HepG2 (cell line): ENCODE data around the gene CTSA. TPM values are rescaled to one million over a fixed set of nuclear protein-coding genes. Genes with fewer than 3 reads are reported as not detected.

Experiments
- CREB1 ChIP-seq, 2 experiments: fragments of 450-650 bp in 1 of 2; IDR thresholded peaks; 2 replicates each; pipeline ENCODE4 v1.6.1; 2016 to 2017; ENCODE audit warnings: control low read depth in 1 of 2, mild to moderate bottlenecking in 1 of 2, missing compliant biosample characterization in 1 of 2, missing genetic modification characterization in 1 of 2
- ESRRA ChIP-seq: sonication (generic); formaldehyde crosslinking; IDR thresholded peaks from 2 replicates; pipeline ENCODE4 v1.5.1; 2020; ENCODE audit warnings: mild to moderate bottlenecking, low read depth, missing genetic modification reagents
- FOXC1 ChIP-seq: sonication (generic); formaldehyde crosslinking; IDR thresholded peaks from 2 replicates; pipeline ENCODE4 v1.8.0; 2022; ENCODE audit warnings: mild to moderate bottlenecking, missing genetic modification reagents, borderline replicate concordance
- GFI1 ChIP-seq: sonication (generic); formaldehyde crosslinking; IDR thresholded peaks from 2 replicates; pipeline ENCODE4 v1.5.0; 2020; ENCODE audit warnings: missing genetic modification reagents, mild to moderate bottlenecking, borderline replicate concordance
- JUNB ChIP-seq: sonication (generic); formaldehyde crosslinking; IDR thresholded peaks from 2 replicates; pipeline ENCODE4 v1.8.0; 2022; ENCODE audit warnings: missing genetic modification reagents, mild to moderate bottlenecking, borderline replicate concordance
- NCOA5 ChIP-seq: sonication (generic); formaldehyde crosslinking; IDR thresholded peaks from 2 replicates; pipeline ENCODE4 v1.4.0; 2020; ENCODE audit warnings: missing genetic modification reagents
- SOX13 ChIP-seq, 3 experiments: fragments of 450-650 bp in 1 of 3; sonication (generic) in 1 of 3; formaldehyde crosslinking in 1 of 3; IDR thresholded peaks in 2 of 3; conservative IDR thresholded peaks in 1 of 3; 2 replicates each; pipeline versions ENCODE4 v1.5.0 to v1.6.1; 2016 to 2020; ENCODE audit warnings: antibody characterized with exemption in 1 of 3, mild to moderate bottlenecking in 1 of 3, missing compliant biosample characterization in 1 of 3, missing genetic modification reagents in 1 of 3, moderate library complexity in 1 of 3
- SRSF4 ChIP-seq: fragments of 200-400 bp; formaldehyde crosslinking; IDR thresholded peaks from one replicate; pipeline ENCODE4 v1.6.1; 2018; ENCODE audit warnings: mild to moderate bottlenecking, low read depth, low read length, moderate library complexity; ENCODE audit not compliant: poor library complexity, severe bottlenecking
- ZFAT ChIP-seq: sonication (generic); formaldehyde crosslinking; conservative IDR thresholded peaks from 2 replicates; pipeline ENCODE4 v1.8.1; 2023; ENCODE audit warnings: missing genetic modification reagents, inconsistent platforms
- ZNF263 ChIP-seq: sonication (generic); formaldehyde crosslinking; IDR thresholded peaks from 2 replicates; pipeline ENCODE4 v1.4.0; 2020; ENCODE audit warnings: missing genetic modification reagents
- ZNF598 ChIP-seq: sonication (generic); formaldehyde crosslinking; IDR thresholded peaks from 2 replicates; pipeline ENCODE4 v1.5.1; 2020; ENCODE audit warnings: mild to moderate bottlenecking, missing genetic modification reagents, borderline replicate concordance
- ZSCAN30 ChIP-seq: sonication (generic); formaldehyde crosslinking; IDR thresholded peaks from 2 replicates; pipeline ENCODE4 v1.5.0; 2020; ENCODE audit warnings: mild to moderate bottlenecking, missing genetic modification reagents
- polyA plus RNA-seq, 8 experiments: library from polyadenylated mRNA; depleted of rRNA in 3 of 8; stranded (reverse) in 7 of 8; unstranded in 1 of 8; fragments of >200 nt; fragmentation: Illumina TruSeq in 4 of 8; extraction: Trizol in 4 of 8; gene quantifications; 2 replicates each; pipeline versions ENCODE4 v1.2.1 to v1.2.3, GENCODE V29; 2011 to 2016; ENCODE audit warnings: low read depth in 4 of 8, missing spikeins in 1 of 8, mixed read lengths in 1 of 8; ENCODE audit not compliant: insufficient read depth in 1 of 8
- total RNA-seq, 5 experiments: library from RNA; depleted of rRNA; stranded (reverse); fragments of >200 nt; fragmentation: Illumina TruSeq; extraction: Trizol; gene quantifications; 2 replicates each; pipeline ENCODE4 v1.2.3, GENCODE V29; 2016; ENCODE audit warnings: low read depth in 1 of 5
- TF ChIP-seq, protein P1 (sequence below): sonication (generic); formaldehyde crosslinking; IDR thresholded peaks from 2 replicates; pipeline ENCODE4 v1.9.0; 2021; ENCODE audit warnings: missing genetic modification reagents, borderline replicate concordance
- TF ChIP-seq, protein P2 (sequence below): sonication (generic); formaldehyde crosslinking; IDR thresholded peaks from 2 replicates; pipeline ENCODE4 v1.5.0; 2020; ENCODE audit warnings: mild to moderate bottlenecking, missing genetic modification reagents
- TF ChIP-seq, protein P3 (sequence below): sonication (generic); formaldehyde crosslinking; IDR thresholded peaks from 2 replicates; pipeline ENCODE4 v1.4.0; 2020; ENCODE audit warnings: mild to moderate bottlenecking, missing genetic modification reagents
- TF ChIP-seq, protein P4 (sequence below): sonication (generic); formaldehyde crosslinking; IDR thresholded peaks from 2 replicates; pipeline ENCODE4 v1.5.0; 2020; ENCODE audit warnings: missing genetic modification reagents

CTSA gene
- total and polyA plus RNA-seq, 2 of the 13 experiments (the other 11 are each of a cell fraction or from before 2014, with no cell fraction given), result 202 to 231 TPM

DNA sequence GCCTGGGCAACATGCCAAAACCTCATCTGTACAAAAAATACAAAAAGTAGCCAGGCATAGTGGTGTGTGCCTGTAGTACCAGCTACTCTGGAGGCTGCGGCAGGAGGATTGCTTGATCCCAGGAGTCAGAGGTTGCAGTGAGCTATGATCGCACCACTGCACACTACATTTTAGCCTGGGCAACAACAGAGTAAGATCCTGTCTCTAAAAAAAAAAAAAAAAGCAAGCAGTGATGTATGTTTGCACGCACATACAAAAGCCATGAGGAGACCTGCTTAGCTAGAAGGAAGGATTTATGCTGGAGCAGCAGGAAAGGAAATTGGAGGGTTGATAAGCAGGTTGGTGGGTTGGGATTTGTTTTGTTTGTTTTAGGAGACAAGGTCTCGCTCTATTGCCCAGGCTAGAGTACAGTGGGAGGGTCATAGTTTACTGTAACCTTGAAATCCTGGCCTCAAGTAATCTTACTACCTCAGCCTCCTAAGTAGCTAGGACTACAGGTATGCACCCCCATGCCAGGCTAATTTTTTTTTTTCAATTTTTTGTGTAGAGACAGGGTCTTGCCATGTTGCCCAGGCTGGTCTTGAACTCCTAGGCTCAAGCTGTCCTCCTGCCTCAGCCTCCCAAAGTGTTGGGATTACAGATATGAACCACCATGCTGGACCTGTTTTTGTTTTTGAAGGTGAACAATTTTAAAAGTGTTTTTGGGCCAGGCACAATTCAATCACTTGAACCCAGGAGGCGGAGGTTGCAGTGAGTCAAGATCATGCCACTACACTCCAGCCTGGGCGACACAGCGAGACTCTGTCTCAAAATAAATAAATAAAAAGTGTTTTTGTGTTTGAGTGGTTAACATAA, 29.7 kb upstream of the CTSA start (continued):
- no peak for TF ChIP-seq SRSF4
- no peak for TF ChIP-seq ZFAT (CRISPR knock-in tag)
- TF ChIP-seq, protein P1, sequence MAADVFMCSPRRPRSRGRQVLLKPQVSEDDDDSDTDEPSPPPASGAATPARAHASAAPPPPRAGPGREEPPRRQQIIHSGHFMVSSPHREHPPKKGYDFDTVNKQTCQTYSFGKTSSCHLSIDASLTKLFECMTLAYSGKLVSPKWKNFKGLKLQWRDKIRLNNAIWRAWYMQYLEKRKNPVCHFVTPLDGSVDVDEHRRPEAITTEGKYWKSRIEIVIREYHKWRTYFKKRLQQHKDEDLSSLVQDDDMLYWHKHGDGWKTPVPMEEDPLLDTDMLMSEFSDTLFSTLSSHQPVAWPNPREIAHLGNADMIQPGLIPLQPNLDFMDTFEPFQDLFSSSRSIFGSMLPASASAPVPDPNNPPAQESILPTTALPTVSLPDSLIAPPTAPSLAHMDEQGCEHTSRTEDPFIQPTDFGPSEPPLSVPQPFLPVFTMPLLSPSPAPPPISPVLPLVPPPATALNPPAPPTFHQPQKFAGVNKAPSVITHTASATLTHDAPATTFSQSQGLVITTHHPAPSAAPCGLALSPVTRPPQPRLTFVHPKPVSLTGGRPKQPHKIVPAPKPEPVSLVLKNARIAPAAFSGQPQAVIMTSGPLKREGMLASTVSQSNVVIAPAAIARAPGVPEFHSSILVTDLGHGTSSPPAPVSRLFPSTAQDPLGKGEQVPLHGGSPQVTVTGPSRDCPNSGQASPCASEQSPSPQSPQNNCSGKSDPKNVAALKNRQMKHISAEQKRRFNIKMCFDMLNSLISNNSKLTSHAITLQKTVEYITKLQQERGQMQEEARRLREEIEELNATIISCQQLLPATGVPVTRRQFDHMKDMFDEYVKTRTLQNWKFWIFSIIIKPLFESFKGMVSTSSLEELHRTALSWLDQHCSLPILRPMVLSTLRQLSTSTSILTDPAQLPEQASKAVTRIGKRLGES (CRISPR knock-in tag), result no peak
- TF ChIP-seq, protein P2, sequence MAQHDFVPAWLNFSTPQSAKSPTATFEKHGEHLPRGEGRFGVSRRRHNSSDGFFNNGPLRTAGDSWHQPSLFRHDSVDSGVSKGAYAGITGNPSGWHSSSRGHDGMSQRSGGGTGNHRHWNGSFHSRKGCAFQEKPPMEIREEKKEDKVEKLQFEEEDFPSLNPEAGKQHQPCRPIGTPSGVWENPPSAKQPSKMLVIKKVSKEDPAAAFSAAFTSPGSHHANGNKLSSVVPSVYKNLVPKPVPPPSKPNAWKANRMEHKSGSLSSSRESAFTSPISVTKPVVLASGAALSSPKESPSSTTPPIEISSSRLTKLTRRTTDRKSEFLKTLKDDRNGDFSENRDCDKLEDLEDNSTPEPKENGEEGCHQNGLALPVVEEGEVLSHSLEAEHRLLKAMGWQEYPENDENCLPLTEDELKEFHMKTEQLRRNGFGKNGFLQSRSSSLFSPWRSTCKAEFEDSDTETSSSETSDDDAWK (CRISPR knock-in tag), result no peak
- TF ChIP-seq ZNF598 (CRISPR knock-in tag), result 0 out of 2 replicates have a peak, but pooled peaks have one; percentile 61
- TF ChIP-seq NCOA5 (CRISPR knock-in tag), result no peak
- TF ChIP-seq GFI1, result peak; percentile 82; the same call in 1 of the 2 replicates
- 0 out of 2 replicates have a peak, but pooled peaks have one; percentile 36 for TF ChIP-seq FOXC1 (CRISPR knock-in tag)
- TF ChIP-seq JUNB (CRISPR knock-in tag), result 0 out of 2 replicates have a peak, but pooled peaks have one; percentile 11
- TF ChIP-seq, protein P3, sequence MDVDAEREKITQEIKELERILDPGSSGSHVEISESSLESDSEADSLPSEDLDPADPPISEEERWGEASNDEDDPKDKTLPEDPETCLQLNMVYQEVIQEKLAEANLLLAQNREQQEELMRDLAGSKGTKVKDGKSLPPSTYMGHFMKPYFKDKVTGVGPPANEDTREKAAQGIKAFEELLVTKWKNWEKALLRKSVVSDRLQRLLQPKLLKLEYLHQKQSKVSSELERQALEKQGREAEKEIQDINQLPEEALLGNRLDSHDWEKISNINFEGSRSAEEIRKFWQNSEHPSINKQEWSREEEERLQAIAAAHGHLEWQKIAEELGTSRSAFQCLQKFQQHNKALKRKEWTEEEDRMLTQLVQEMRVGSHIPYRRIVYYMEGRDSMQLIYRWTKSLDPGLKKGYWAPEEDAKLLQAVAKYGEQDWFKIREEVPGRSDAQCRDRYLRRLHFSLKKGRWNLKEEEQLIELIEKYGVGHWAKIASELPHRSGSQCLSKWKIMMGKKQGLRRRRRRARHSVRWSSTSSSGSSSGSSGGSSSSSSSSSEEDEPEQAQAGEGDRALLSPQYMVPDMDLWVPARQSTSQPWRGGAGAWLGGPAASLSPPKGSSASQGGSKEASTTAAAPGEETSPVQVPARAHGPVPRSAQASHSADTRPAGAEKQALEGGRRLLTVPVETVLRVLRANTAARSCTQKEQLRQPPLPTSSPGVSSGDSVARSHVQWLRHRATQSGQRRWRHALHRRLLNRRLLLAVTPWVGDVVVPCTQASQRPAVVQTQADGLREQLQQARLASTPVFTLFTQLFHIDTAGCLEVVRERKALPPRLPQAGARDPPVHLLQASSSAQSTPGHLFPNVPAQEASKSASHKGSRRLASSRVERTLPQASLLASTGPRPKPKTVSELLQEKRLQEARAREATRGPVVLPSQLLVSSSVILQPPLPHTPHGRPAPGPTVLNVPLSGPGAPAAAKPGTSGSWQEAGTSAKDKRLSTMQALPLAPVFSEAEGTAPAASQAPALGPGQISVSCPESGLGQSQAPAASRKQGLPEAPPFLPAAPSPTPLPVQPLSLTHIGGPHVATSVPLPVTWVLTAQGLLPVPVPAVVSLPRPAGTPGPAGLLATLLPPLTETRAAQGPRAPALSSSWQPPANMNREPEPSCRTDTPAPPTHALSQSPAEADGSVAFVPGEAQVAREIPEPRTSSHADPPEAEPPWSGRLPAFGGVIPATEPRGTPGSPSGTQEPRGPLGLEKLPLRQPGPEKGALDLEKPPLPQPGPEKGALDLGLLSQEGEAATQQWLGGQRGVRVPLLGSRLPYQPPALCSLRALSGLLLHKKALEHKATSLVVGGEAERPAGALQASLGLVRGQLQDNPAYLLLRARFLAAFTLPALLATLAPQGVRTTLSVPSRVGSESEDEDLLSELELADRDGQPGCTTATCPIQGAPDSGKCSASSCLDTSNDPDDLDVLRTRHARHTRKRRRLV (CRISPR knock-in tag), result no peak
- no peak for TF ChIP-seq SOX13 (IDR thresholded peaks at IDR 0.05)
- peak in 1 of 2 experiments; percentile 35; a peak in 1 of 4 replicates for TF ChIP-seq SOX13 (CRISPR knock-in tag; conservative IDR thresholded peaks at IDR 0.05 in 1 of 2, IDR thresholded peaks at IDR 0.05 in 1 of 2)
- peak; percentile 29; the same call in 1 of the 2 replicates for TF ChIP-seq ZNF263 (CRISPR knock-in tag)
- 0 out of 2 replicates have a peak, but pooled peaks have one; percentile 36 for TF ChIP-seq ZSCAN30 (CRISPR knock-in tag)
- no peak for TF ChIP-seq CREB1 (IDR thresholded peaks at IDR 0.05)
- no peak; the same call in 1 of the 2 replicates for TF ChIP-seq CREB1 (CRISPR knock-in tag; IDR thresholded peaks at IDR 0.05)
- TF ChIP-seq, protein P4, sequence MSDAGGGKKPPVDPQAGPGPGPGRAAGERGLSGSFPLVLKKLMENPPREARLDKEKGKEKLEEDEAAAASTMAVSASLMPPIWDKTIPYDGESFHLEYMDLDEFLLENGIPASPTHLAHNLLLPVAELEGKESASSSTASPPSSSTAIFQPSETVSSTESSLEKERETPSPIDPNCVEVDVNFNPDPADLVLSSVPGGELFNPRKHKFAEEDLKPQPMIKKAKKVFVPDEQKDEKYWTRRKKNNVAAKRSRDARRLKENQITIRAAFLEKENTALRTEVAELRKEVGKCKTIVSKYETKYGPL (CRISPR knock-in tag), result no peak
- peak; percentile 69 for TF ChIP-seq ESRRA (CRISPR knock-in tag)
